ENCODE measurements around the gene INPP4B.

GRCh38 chr4:142583708-142584107 lies 262.4 kb downstream of the INPP4B start:
- TF ChIP-seq POLR2A (IDR thresholded peaks at IDR 0.05; ENCODE audit: extremely low read depth, insufficient read length): no peak
- no peak for TF ChIP-seq CTCF (IDR thresholded peaks at IDR 0.05; ENCODE audit: low read depth, low read length)

Measured in NB4 (cell line).